ENCODE results near the gene OGT.

DNA sequence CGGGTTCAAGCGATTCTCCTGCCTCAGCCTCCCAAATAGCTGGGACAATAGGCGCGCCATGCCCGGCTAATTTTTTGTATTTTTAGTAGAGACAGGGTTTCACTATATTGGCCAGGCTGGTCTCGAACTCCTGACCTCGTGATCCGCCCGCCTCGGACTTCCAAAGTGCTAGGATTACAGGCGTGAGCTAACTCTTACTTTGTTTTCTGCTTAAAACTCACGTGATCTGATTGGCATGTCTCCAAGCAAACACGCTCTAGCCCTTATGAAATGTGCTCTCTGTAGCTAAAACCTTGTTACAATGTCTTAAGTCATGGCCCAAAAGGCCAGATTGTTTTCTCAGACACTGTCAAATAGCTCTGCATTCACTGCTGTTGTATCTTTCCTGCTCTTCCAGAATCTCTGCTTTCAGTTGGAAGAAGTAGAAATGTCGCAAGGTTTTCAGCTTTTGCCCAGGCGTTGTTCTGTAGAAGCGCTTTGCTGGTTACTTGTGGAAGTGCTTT lies 39.7 kb upstream of the OGT start:
- no peak for TF ChIP-seq POLR2A (IDR thresholded peaks at IDR 0.05)
- no peak for TF ChIP-seq CTCF (IDR thresholded peaks at IDR 0.05)

Measured in esophagus squamous epithelium (tissue), 4 donors.